H9 (cell line): ENCODE data around the gene PLAAT3. TPM values are rescaled to one million over a fixed set of nuclear protein-coding genes. Genes with fewer than 3 reads are reported as not detected.

ENCODE experiments used
- DNase-seq: peaks from one replicate; pipeline ENCODE4 v3.0.0-alpha.2; 2017
- H2AFZ ChIP-seq: one replicate; pipeline ENCODE4 v1.6.1; 2013; ENCODE audit warnings: mild to moderate bottlenecking, low read length, control low read depth, moderate library complexity
- H2AK5ac ChIP-seq: 2 replicates; pipeline ENCODE4 v1.6.1; 2013; ENCODE audit warnings: low read length, control low read depth, mixed read lengths; ENCODE audit not compliant: insufficient read length
- H2BK120ac ChIP-seq: one replicate; pipeline ENCODE4 v1.6.1; 2013; ENCODE audit warnings: low read depth, mild to moderate bottlenecking, low read length, control low read depth, inconsistent platforms; ENCODE audit not compliant: poor library complexity, severe bottlenecking
- H2BK12ac ChIP-seq: 2 replicates; pipeline ENCODE4 v1.6.1; 2013; ENCODE audit warnings: low read length, control low read depth, mixed read lengths, low read depth; ENCODE audit not compliant: insufficient read length
- H2BK15ac ChIP-seq: 2 replicates; pipeline ENCODE4 v1.6.1; 2013; ENCODE audit warnings: low read depth, low read length, control low read depth
- H2BK20ac ChIP-seq: one replicate; pipeline ENCODE4 v1.6.1; 2013; ENCODE audit warnings: low read depth, mild to moderate bottlenecking, low read length, control low read depth, inconsistent platforms; ENCODE audit not compliant: poor library complexity, severe bottlenecking
- H2BK5ac ChIP-seq: 2 replicates; pipeline ENCODE4 v1.6.1; 2013; ENCODE audit warnings: low read length, control low read depth, mixed read lengths; ENCODE audit not compliant: insufficient read length
- H3K14ac ChIP-seq: 2 replicates; pipeline ENCODE4 v1.6.1; 2013; ENCODE audit warnings: low read length, control low read depth; ENCODE audit not compliant: insufficient read depth
- H3K18ac ChIP-seq: 2 replicates; pipeline ENCODE4 v1.6.1; 2013; ENCODE audit warnings: low read depth, mild to moderate bottlenecking, mixed read lengths, low read length, control low read depth; ENCODE audit not compliant: insufficient read length
- H3K23ac ChIP-seq: 2 replicates; pipeline ENCODE4 v1.6.1; 2013; ENCODE audit warnings: low read length, control low read depth, mixed read lengths, low read depth; ENCODE audit not compliant: insufficient read length
- H3K23me2 ChIP-seq: 2 replicates; pipeline ENCODE4 v1.6.1; 2013; ENCODE audit warnings: low read depth, mild to moderate bottlenecking, mixed read lengths, low read length, control low read depth; ENCODE audit not compliant: insufficient read length, poor library complexity, severe bottlenecking
- H3K27ac ChIP-seq: 2 replicates; pipeline ENCODE4 v1.5.1; 2013; ENCODE audit warnings: low read length, control low read depth, mixed read lengths, low read depth; ENCODE audit not compliant: insufficient read length
- H3K27me3 ChIP-seq: 2 replicates; pipeline ENCODE4 v1.6.1; 2013; ENCODE audit warnings: low read length, control low read depth, inconsistent platforms; ENCODE audit not compliant: insufficient read depth
- H3K4ac ChIP-seq: 2 replicates; pipeline ENCODE4 v1.6.1; 2013; ENCODE audit warnings: low read depth, mild to moderate bottlenecking, control low read depth, inconsistent platforms, low read length, moderate library complexity
- H3K4me1 ChIP-seq: 2 replicates; pipeline ENCODE4 v1.6.1; 2013; ENCODE audit warnings: low read length, control low read depth, inconsistent platforms; ENCODE audit not compliant: insufficient read depth
- H3K4me2 ChIP-seq: 2 replicates; pipeline ENCODE4 v1.6.1; 2013; ENCODE audit warnings: low read length, control low read depth, mixed read lengths; ENCODE audit not compliant: insufficient read length, insufficient read depth
- H3K56ac ChIP-seq: 2 replicates; pipeline ENCODE4 v1.6.1; 2013; ENCODE audit warnings: low read depth, mild to moderate bottlenecking, mixed read lengths, low read length, control low read depth; ENCODE audit not compliant: insufficient read length
- H3K79me1 ChIP-seq: 2 replicates; pipeline ENCODE4 v1.6.1; 2013; ENCODE audit warnings: low read depth, mild to moderate bottlenecking, moderate library complexity, low read length, control low read depth, inconsistent platforms; ENCODE audit not compliant: insufficient read depth, poor library complexity, severe bottlenecking
- H3K79me2 ChIP-seq: 2 replicates; pipeline ENCODE4 v1.6.1; 2013; ENCODE audit warnings: low read length, control low read depth, inconsistent platforms; ENCODE audit not compliant: insufficient read depth
- H3K9ac ChIP-seq: 2 replicates; pipeline ENCODE4 v1.6.1; 2013; ENCODE audit warnings: low read length, control low read depth, mixed read lengths; ENCODE audit not compliant: insufficient read length; ENCODE audit errors: extremely low read depth
- H3K9me3 ChIP-seq: one replicate; pipeline ENCODE4 v1.6.1; 2013; ENCODE audit warnings: low read depth, low read length, inconsistent platforms; ENCODE audit not compliant: control insufficient read depth
- H3T11ph ChIP-seq: one replicate; pipeline ENCODE4 v1.6.1; 2013; ENCODE audit warnings: mild to moderate bottlenecking, low read length, control low read depth, inconsistent platforms
- H4K20me1 ChIP-seq: one replicate; pipeline ENCODE4 v1.6.1; 2013; ENCODE audit not compliant: control insufficient read depth, insufficient read length, insufficient read depth
- H4K5ac ChIP-seq: 2 replicates; pipeline ENCODE4 v1.6.1; 2013; ENCODE audit warnings: low read depth, mild to moderate bottlenecking, mixed read lengths, low read length, control low read depth; ENCODE audit not compliant: insufficient read length
- H4K8ac ChIP-seq: replicated peaks from 2 replicates; pipeline ENCODE4 v1.6.1; 2013; ENCODE audit warnings: low read length, control low read depth, mixed read lengths, low read depth; ENCODE audit not compliant: insufficient read length
- H4K91ac ChIP-seq: 2 replicates; pipeline ENCODE4 v1.6.1; 2013; ENCODE audit warnings: low read depth, mild to moderate bottlenecking, moderate library complexity, mixed read lengths, low read length, control low read depth; ENCODE audit not compliant: insufficient read length
- H3K27ac Mint-ChIP-seq, 3 experiments: 2 replicates in 2 of 3; 3 replicates in 1 of 3; pipeline ENCODE4 v1.8.0; 2020 to 2021; ENCODE audit warnings: mixed read lengths in 3 of 3, mild to moderate bottlenecking in 1 of 3, moderate library complexity in 1 of 3
- H3K27me3 Mint-ChIP-seq: 2 replicates; pipeline ENCODE4 v1.8.0; 2021; ENCODE audit warnings: low read depth, mild to moderate bottlenecking, moderate library complexity, mixed read lengths
- H3K36me3 Mint-ChIP-seq, 3 experiments: 2 replicates in 2 of 3; 3 replicates in 1 of 3; pipeline ENCODE4 v1.8.0; 2020 to 2021; ENCODE audit warnings: low read depth in 3 of 3, mixed read lengths in 3 of 3; ENCODE audit not compliant: insufficient read depth in 1 of 3
- H3K4me1 Mint-ChIP-seq, 2 experiments: 2 replicates each; pipeline ENCODE4 v1.8.0; 2020; ENCODE audit warnings: mixed read lengths in 2 of 2
- H3K4me3 Mint-ChIP-seq, 2 experiments: 2 replicates in 1 of 2; 3 replicates in 1 of 2; pipeline ENCODE4 v1.8.0; 2020 to 2021; ENCODE audit warnings: mild to moderate bottlenecking in 2 of 2, mixed read lengths in 2 of 2, moderate library complexity in 1 of 2
- H3K9me3 Mint-ChIP-seq, 2 experiments: 2 replicates in 1 of 2; 3 replicates in 1 of 2; pipeline ENCODE4 v1.8.0; 2020; ENCODE audit warnings: mild to moderate bottlenecking in 2 of 2, mixed read lengths in 2 of 2, moderate library complexity in 1 of 2
- CTCF ChIP-seq: fragments of 200-600 bp; sonication (generic); conservative IDR thresholded peaks from 3 replicates; pipeline ENCODE4 v1.8.0; 2021; ENCODE audit warnings: antibody characterized with exemption, mild to moderate bottlenecking
- WGBS: extraction: QIAGEN DNeasy Blood & Tissue Kit; methylation state at CpG from one replicate; pipeline ENCODE4 v1.1.7; 2013; ENCODE audit warnings: missing lambda C conversion rate, low lambda C conversion rate, mixed read lengths; ENCODE audit not compliant: insufficient read length; ENCODE audit errors: extremely low coverage; 5-methylcytosine and 5-hydroxymethylcytosine counted together
- total RNA-seq: library from RNA; stranded (reverse); gene quantifications from 2 replicates; pipeline ENCODE4 v1.2.1, GENCODE V29; 2021

PLAAT3 gene
- total RNA-seq, 1 experiment from 2014 or later: 188 TPM

- H3K4me3 Mint-ChIP-seq: peak overlapping the region; percentile 6 to 84; a peak in 3 of 5 replicates
- Histone ChIP-seq H2BK12ac (no peak overlapping the region), H4K91ac (no peak overlapping the region), H3K23me2 (peaks cover 17% of the 10 kb centered on the region), H4K8ac (no peak overlapping the region), H2BK15ac (no peak overlapping the region), H3K14ac (no peak overlapping the region), H2BK5ac (no peak overlapping the region), H3K56ac (no peak overlapping the region), H2AFZ (no peak overlapping the region), H3K23ac (no peak overlapping the region), H3K9ac (peak overlapping the region; percentile 18), H2BK120ac (no peak overlapping the region), H3K4ac (no peak overlapping the region), H2AK5ac (no peak overlapping the region), H3K79me2 (peaks cover 25% of the 10 kb centered on the region; the same call in 1 of the 2 replicates), H3K79me1 (no peaks in the 10 kb centered on the region), H3K27me3 (no peaks in the 10 kb centered on the region), H3K18ac (no peak overlapping the region), H3K4me2 (peak overlapping the region; percentile 53), H3T11ph (no peak overlapping the region), H2BK20ac (no peak overlapping the region), H4K20me1 (no peaks in the 10 kb centered on the region), H3K9me3 (no peaks in the 10 kb centered on the region), H3K4me1 (peaks cover 8% of the 10 kb centered on the region; the same call in 1 of the 2 replicates), H3K27ac (no peak overlapping the region), H4K5ac (no peak overlapping the region)
- TF ChIP-seq CTCF: no peak; the same call in 2 of the 3 replicates
- H3K27ac Mint-ChIP-seq: 0 out of 7 replicates have a peak overlapping the region, but pooled peaks of 1 of the 3 experiments have one; percentile 15
- H3K27me3 Mint-ChIP-seq: no peaks in the 10 kb centered on the region
- peaks cover 1 to 17% (median 3%) of the 10 kb centered on the region in 3 experiments; a peak in 4 of 7 replicates for H3K36me3 Mint-ChIP-seq
- no peak for DNase-seq
- no peaks in the 10 kb centered on the region for H3K9me3 Mint-ChIP-seq
- H3K4me1 Mint-ChIP-seq: peaks cover 49 to 54% of the 10 kb centered on the region in 2 experiments
- WGBS: no CpG with 5 or more reads among the region's 1 CpG
Observed at GRCh38 chr11:63611395-63611747, 2.9 kb downstream of the PLAAT3 start.
